Pancreas (tissue), 10 donors: ENCODE results near the gene PDCD10. TPM values are rescaled to one million over a fixed set of nuclear protein-coding genes. Genes with fewer than 3 reads are reported as not detected.
A peak's percentile ranks its signal among the peaks of the same experiment; 100 is the strongest.

Experiments used
- ATAC-seq, 4 donors: fragments of 200-7000 bp; cut with Tn5 transposase; one replicate each; pipeline versions ENCODE4 v1.8.0 to v1.9.1; 2020; ENCODE audit warnings: mild to moderate bottlenecking in 4 of 4, moderate library complexity in 4 of 4
- DNase-seq, 6 donors: peaks; one replicate each; pipeline ENCODE4 v3.0.0-alpha.2; 2020
- FAIRE-seq: peaks from 2 replicates; lab custom pipeline; 2012; peaks lifted over from hg19 to GRCh38; lab: Jason Lieb, UNC
- H3K27ac ChIP-seq, 4 donors: fragments of 200-600 bp; sonication (generic); 1 replicate in 3 of 4; 2 replicates in 1 of 4; pipeline versions ENCODE4 v1.5.0 to v1.8.0; 2020
- H3K27me3 ChIP-seq, 4 donors: fragments of 200-600 bp; one replicate each; pipeline ENCODE4 v1.8.0; 2021
- H3K36me3 ChIP-seq, 3 donors: fragments of 200-600 bp; sonication (generic) in 1 of 3; one replicate each; pipeline versions ENCODE4 v1.5.0 to v1.8.0; 2020 to 2021
- H3K4me1 ChIP-seq, 3 donors: fragments of 200-600 bp; one replicate each; pipeline ENCODE4 v1.8.0; 2021
- H3K4me3 ChIP-seq, 4 donors: fragments of 200-600 bp; sonication (generic) in 2 of 4; one replicate each; pipeline versions ENCODE4 v1.5.0 to v1.8.0; 2020 to 2021
- H3K9me3 ChIP-seq, 4 donors: fragments of 200-600 bp; one replicate each; pipeline ENCODE4 v1.8.0; 2021
- WGBS, 2 donors: extraction: QIAGEN DNeasy Blood & Tissue Kit; methylation state at CpG; one replicate each; pipeline ENCODE4 v1.1.7; 2013; 5-methylcytosine and 5-hydroxymethylcytosine counted together
- intact Hi-C, 3 donors: fragments of 100-400 bp; cut with DNase I; formaldehyde crosslinking; loops; one replicate each; pipeline versions ENCODE4 v1.11.1 to v1.14.2; 2022
- polyA plus RNA-seq, 2 donors: library from polyadenylated mRNA; stranded (reverse); fragments of 200-250 nt; gene quantifications; one replicate each; pipeline ENCODE4 v1.2.3, GENCODE V29; 2013
- total RNA-seq, 6 donors: library from RNA; stranded (reverse); fragmentation: NEBNext Ultra II Directional in 4 of 6; extraction: Animal tissue kit (Norgen Biotek cat#: 25700) in 4 of 6; gene quantifications; one replicate each; pipeline versions ENCODE4 v1.2.1 to v1.2.4, GENCODE V29; 2021 to 2023
- TF ChIP-seq, protein P1 (sequence below), 4 donors: fragments of 200-600 bp; sonication (generic) in 3 of 4; IDR thresholded peaks; one replicate each; pipeline versions ENCODE4 v1.5.0 to v1.8.0; 2021; ENCODE audit warnings: antibody characterized with exemption in 4 of 4
- donor health status: healthy with polysubstance abuse.
- donor health status: DM: no; HTN: no; CAD: no; lungs with moderate emphysema.
- donor health status: DM: no; HTN: no; CAD: no.
- donor health status: control.
- donor health status: control.
- donor health status: Bipolar disorder and iron deficiency.
- donor health status: DM: yes; HTN: yes; CAD: no.
- donor health status: DM: no; HTN: no; CAD: no.
- donor health status: DM: no; HTN: no; CAD: no.
- donor health status: DM: yes; HTN: yes; CAD: no.

Gene PDCD10
- total and polyA plus RNA-seq, 8 donors = 10.8 to 24.5 (median 15.6) TPM

DNA sequence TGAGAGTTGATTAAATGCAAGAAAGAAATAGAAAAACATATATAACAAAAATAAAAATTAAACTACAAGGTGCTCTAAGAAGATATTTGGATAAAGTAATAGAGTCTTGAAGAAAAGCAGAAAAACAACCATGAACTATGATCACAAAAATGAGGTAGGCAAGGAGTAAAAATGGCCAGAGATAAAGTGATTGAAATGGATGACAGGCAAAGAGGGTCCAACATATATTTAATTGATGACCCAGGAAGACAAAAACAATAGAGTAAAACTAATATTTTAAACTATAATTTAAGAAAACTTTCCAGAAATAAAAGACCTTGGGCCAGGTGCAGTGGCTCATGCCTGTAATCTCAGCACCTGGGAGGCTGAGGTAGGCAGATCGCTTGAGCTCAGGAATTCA, 58.8 kb downstream of the PDCD10 start:
- H3K9me3 ChIP-seq = peaks cover 0 to 5% (median 0%) of the 10 kb centered on the region in 4 donors
- ATAC-seq = no peak
- TF ChIP-seq, protein P1, sequence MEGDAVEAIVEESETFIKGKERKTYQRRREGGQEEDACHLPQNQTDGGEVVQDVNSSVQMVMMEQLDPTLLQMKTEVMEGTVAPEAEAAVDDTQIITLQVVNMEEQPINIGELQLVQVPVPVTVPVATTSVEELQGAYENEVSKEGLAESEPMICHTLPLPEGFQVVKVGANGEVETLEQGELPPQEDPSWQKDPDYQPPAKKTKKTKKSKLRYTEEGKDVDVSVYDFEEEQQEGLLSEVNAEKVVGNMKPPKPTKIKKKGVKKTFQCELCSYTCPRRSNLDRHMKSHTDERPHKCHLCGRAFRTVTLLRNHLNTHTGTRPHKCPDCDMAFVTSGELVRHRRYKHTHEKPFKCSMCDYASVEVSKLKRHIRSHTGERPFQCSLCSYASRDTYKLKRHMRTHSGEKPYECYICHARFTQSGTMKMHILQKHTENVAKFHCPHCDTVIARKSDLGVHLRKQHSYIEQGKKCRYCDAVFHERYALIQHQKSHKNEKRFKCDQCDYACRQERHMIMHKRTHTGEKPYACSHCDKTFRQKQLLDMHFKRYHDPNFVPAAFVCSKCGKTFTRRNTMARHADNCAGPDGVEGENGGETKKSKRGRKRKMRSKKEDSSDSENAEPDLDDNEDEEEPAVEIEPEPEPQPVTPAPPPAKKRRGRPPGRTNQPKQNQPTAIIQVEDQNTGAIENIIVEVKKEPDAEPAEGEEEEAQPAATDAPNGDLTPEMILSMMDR (IDR thresholded peaks at IDR 0.05) = no peak
- H3K36me3 ChIP-seq = peaks cover 0 to 8% (median 0%) of the 10 kb centered on the region in 3 donors
- no peak for DNase-seq
- no peaks in the 10 kb centered on the region for H3K27me3 ChIP-seq
- H3K27ac ChIP-seq = no peak overlapping the region
- H3K4me1 ChIP-seq = no peaks in the 10 kb centered on the region
- WGBS, 2 donors = 96 to 100% methylated on average over 1 of the region's 1 CpG
- no peak overlapping the region for H3K4me3 ChIP-seq
- intact Hi-C loops = no loop called here
- no peak for FAIRE-seq

DNA sequence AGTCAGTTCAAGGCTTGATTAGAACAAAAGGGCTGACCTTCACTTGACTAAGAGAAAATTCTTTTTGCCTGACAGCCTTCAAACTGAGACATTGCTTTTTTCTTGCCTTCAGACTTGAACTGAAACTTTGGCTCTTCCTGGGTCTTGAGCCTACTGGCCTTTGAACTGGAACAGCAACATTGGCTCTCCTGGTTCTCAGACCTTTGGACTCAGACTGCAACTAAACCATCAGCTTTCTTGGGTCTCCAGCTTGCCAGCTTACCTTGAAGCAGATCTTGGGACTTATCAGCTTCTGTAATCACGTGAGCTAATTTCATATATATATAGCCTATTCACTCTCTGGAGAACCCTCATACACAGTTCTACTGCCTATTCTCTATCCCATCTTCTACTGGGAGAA, 61.5 kb downstream of the PDCD10 start:
- Histone ChIP-seq H3K27me3 (no peaks in the 10 kb centered on the region), H3K4me3 (no peak overlapping the region), H3K9me3 (peaks cover 0 to 5% (median 0%) of the 10 kb centered on the region in 4 donors), H3K36me3 (peaks cover 0 to 8% (median 0%) of the 10 kb centered on the region in 3 donors), H3K4me1 (no peaks in the 10 kb centered on the region), H3K27ac (no peak overlapping the region)
- intact Hi-C loops = no loop called here
- no peak for FAIRE-seq
- TF ChIP-seq, protein P1 (IDR thresholded peaks at IDR 0.05) = no peak
- 49 to 71% methylated on average over 1 of the region's 1 CpG for WGBS, 2 donors
- no peak for DNase-seq
- no peak for ATAC-seq

DNA sequence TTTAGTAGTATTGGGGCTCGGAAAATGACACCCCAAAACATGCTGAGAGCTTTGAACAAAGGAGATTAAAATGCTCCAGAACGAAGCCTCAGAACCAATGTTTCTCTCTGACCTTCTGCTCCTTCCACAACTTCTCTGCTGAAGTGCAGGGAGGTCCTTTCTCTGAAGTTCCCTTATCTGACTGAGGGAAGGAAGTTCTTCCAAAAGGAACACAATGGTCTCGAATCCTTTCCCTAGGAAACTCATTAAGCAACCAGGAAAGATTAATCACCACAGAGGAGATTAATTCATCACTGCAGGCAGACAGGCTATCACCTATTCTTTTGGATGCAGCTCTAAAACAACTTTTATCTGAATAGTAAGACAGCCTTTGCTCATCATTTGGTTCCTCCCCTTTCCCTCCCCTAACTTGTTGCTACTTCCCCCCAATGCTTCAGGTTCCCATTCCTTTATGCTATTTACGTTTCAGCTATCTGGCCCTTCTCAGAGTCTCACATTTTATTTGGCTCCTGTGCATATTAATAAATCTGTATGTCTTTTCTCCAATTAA, 62.7 kb downstream of the PDCD10 start:
- Histone ChIP-seq H3K4me1 (no peaks in the 10 kb centered on the region), H3K36me3 (peaks cover 0 to 8% (median 0%) of the 10 kb centered on the region in 3 donors), H3K9me3 (peaks cover 0 to 5% (median 0%) of the 10 kb centered on the region in 4 donors), H3K4me3 (no peak overlapping the region), H3K27me3 (no peaks in the 10 kb centered on the region), H3K27ac (no peak overlapping the region)
- 87 to 88% methylated on average over 4 of the region's 4 CpGs for WGBS, 2 donors
- FAIRE-seq (no peak), DNase-seq (no peak), ATAC-seq (no peak)
- TF ChIP-seq, protein P1 (IDR thresholded peaks at IDR 0.05) = no peak
- intact Hi-C loops = no loop called here

DNA sequence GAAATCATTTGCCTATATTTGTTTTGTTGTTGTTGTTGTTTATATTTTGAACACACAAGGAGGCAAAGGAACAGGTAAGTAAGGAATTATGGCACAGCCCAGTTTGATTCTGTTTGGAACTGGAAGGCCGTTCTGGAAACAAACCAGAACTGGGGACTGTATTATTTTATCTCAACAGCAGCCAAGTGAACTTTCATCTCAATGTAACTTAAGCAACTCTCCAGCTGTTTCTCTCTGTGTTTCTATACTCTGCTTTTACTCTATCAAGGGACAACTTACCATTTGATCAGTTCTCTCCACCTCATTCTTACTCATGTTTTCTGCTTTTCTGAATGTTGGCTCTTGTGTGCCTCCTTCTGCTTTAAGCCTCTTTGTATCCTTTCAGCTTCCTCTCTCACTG, 65.0 kb downstream of the PDCD10 start:
- no peaks in the 10 kb centered on the region for H3K4me1 ChIP-seq
- no peaks in the 10 kb centered on the region for H3K9me3 ChIP-seq
- no peak overlapping the region for H3K27ac ChIP-seq
- H3K4me3 ChIP-seq = no peak overlapping the region
- no peaks in the 10 kb centered on the region for H3K27me3 ChIP-seq
- intact Hi-C loops = no loop called here
- no peak for FAIRE-seq
- 31 to 35% methylated on average over 1 of the region's 1 CpG for WGBS, 2 donors
- peak in 3 of 4 donors; percentile 44 to 58 (median 53) for ATAC-seq
- TF ChIP-seq, protein P1 (IDR thresholded peaks at IDR 0.05) = no peak
- no peak for DNase-seq
- no peaks in the 10 kb centered on the region for H3K36me3 ChIP-seq

DNA sequence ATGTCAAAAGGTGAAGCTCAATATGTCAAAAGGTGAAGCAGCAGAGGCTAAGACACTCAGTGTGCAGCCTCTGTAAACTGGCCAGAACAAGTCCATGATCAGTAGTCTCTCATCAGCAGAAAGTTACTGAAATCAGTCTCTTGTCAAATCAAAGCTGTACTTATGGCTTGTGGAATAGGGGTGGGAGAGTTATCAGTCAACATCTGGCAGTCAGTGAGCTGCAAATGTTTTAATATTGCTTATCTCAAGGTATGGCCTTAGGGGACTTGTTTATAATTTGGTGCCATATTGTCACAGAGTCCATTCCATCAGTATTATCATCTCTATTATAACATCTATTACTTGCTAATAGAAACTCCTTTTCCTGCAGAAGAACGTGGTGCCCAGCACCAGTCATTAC, 66.0 kb downstream of the PDCD10 start:
- Histone ChIP-seq H3K27me3 (no peaks in the 10 kb centered on the region), H3K4me1 (no peaks in the 10 kb centered on the region), H3K9me3 (no peaks in the 10 kb centered on the region), H3K4me3 (no peak overlapping the region), H3K27ac (no peak overlapping the region), H3K36me3 (no peaks in the 10 kb centered on the region)
- FAIRE-seq (no peak), DNase-seq (no peak), ATAC-seq (no peak)
- 88 to 94% methylated on average over 1 of the region's 1 CpG for WGBS, 2 donors
- TF ChIP-seq, protein P1 (IDR thresholded peaks at IDR 0.05) = no peak
- intact Hi-C loops = no loop called here
